A673 (cell line): ENCODE data around the gene DNAJB12. TPM values are rescaled to one million over a fixed set of nuclear protein-coding genes. Genes with fewer than 3 reads are reported as not detected.

ENCODE experiments used
- BruUV-seq: library from RNA; stranded (reverse); fragments of 400-500 nt; replicated peaks from 2 replicates; lab custom pipeline; 2021; lab: Mats Ljungman, UMichigan
- CTCF ChIA-PET: fragments of 300-600 bp; sonication (Branson Sonifier 250); formaldehyde crosslinking; loops from one replicate; lab custom pipeline; 2022; ENCODE audit warnings: antibody characterized with exemption; lab: Charles Lee
- POLR2A ChIA-PET: fragments of 300-600 bp; sonication (Branson Sonifier 250); formaldehyde crosslinking; loops from one replicate; lab custom pipeline; 2022; ENCODE audit warnings: antibody characterized with exemption; ENCODE audit not compliant: low non-redundant PET; lab: Charles Lee
- DNase-seq: peaks from one replicate; pipeline ENCODE4 v3.0.0-alpha.2; 2015; ENCODE audit warnings: low spot score
- H3K27ac ChIP-seq: fragments of 200-600 bp; sonication (generic); 2 replicates; pipeline ENCODE4 v1.5.1; 2016; ENCODE audit warnings: mixed run types, low read depth, mild to moderate bottlenecking, mixed read lengths, antibody characterized with exemption, low read length; ENCODE audit not compliant: poor library complexity, severe bottlenecking
- H3K27me3 ChIP-seq: fragments of 200-600 bp; sonication (generic); replicated peaks from 2 replicates; pipeline ENCODE4 v1.6.1; 2017; ENCODE audit warnings: mixed run types, low read depth, mild to moderate bottlenecking, mixed read lengths, antibody characterized with exemption, low read length; ENCODE audit not compliant: insufficient read depth, poor library complexity
- H3K36me3 ChIP-seq: fragments of 200-600 bp; sonication (generic); 2 replicates; pipeline ENCODE4 v1.6.1; 2016; ENCODE audit warnings: mixed run types, mild to moderate bottlenecking, mixed read lengths, antibody characterized with exemption, low read length; ENCODE audit not compliant: insufficient read depth, poor library complexity, severe bottlenecking
- H3K4me1 ChIP-seq: fragments of 200-600 bp; sonication (generic); 2 replicates; pipeline ENCODE4 v1.6.1; 2017; ENCODE audit warnings: mixed run types, mild to moderate bottlenecking, mixed read lengths, antibody characterized with exemption, low read length; ENCODE audit not compliant: insufficient read depth, poor library complexity, severe bottlenecking
- H3K4me3 ChIP-seq: fragments of 200-600 bp; sonication (generic); 2 replicates; pipeline ENCODE4 v1.5.1; 2016; ENCODE audit warnings: low read depth, mixed run types, mild to moderate bottlenecking, mixed read lengths, low read length; ENCODE audit not compliant: poor library complexity, severe bottlenecking
- H3K9me3 ChIP-seq: fragments of 200-600 bp; sonication (generic); 2 replicates; pipeline ENCODE4 v1.6.1; 2016; ENCODE audit warnings: mixed run types, low read depth, mild to moderate bottlenecking, mixed read lengths, antibody characterized with exemption, low read length; ENCODE audit not compliant: poor library complexity, severe bottlenecking
- CTCF ChIP-seq: fragments of 300-800, 200-600 bp; sonication (generic); conservative IDR thresholded peaks from 2 replicates; pipeline ENCODE4 v1.5.1; 2017; ENCODE audit warnings: low read depth, mild to moderate bottlenecking, antibody characterized with exemption, low read length, moderate library complexity, mixed read lengths
- EZH2 ChIP-seq: fragments of 200-600 bp; sonication (generic); IDR thresholded peaks from 2 replicates; pipeline ENCODE4 v1.6.1; 2017; ENCODE audit warnings: borderline replicate concordance, low read depth, mild to moderate bottlenecking, mixed read lengths, antibody characterized with exemption, low read length; ENCODE audit not compliant: poor library complexity, severe bottlenecking
- intact Hi-C: fragments of 100-400 bp; cut with micrococcal nuclease; formaldehyde crosslinking; loops from one replicate; pipeline ENCODE4 v1.10.0; 2022; ENCODE audit not compliant: unreplicated experiment
- total RNA-seq: library from RNA; stranded (reverse); gene quantifications from 2 replicates; pipeline ENCODE4 v1.2.3, GENCODE V29; 2021

Gene DNAJB12
- total RNA-seq, 1 experiment from 2014 or later: 29.5 TPM

GRCh38 chr10:72356115-72356514 lies 1.4 kb upstream of the DNAJB12 start:
- no peak for TF ChIP-seq CTCF
- DNase-seq: no peak
- intact Hi-C loops: no loop called here
- no peaks in the 10 kb centered on the region for H3K36me3 ChIP-seq
- no peaks in the 10 kb centered on the region for H3K27me3 ChIP-seq
- POLR2A ChIA-PET: no interaction called here
- peaks cover 8% of the 10 kb centered on the region for H3K4me1 ChIP-seq
- H3K9me3 ChIP-seq: no peaks in the 10 kb centered on the region
- CTCF ChIA-PET: no interaction called here
- BruUV-seq: no TSS peak
- no peak overlapping the region for H3K4me3 ChIP-seq
- no peak overlapping the region for H3K27ac ChIP-seq

- TSS peak; percentile 82 for BruUV-seq
- no peaks in the 10 kb centered on the region for H3K36me3 ChIP-seq
- H3K27ac ChIP-seq: peak overlapping the region; percentile 97
- ChIA-PET CTCF (interaction anchor here (0.6 kb wide), 1 partner anchor 515 kb away, joined by 3 read pairs; no protein-coding TSS in a partner anchor), POLR2A (interaction anchor here (0.5 kb wide), 1 partner anchor 213 kb away, joined by 3 read pairs; no protein-coding TSS in a partner anchor)
- no peak for DNase-seq
- intact Hi-C loops: no loop called here
- no peak for TF ChIP-seq CTCF
- TF ChIP-seq EZH2: no peak
- H3K27me3 ChIP-seq: no peaks in the 10 kb centered on the region
- peaks cover 8% of the 10 kb centered on the region for H3K4me1 ChIP-seq
- no peaks in the 10 kb centered on the region for H3K9me3 ChIP-seq
- H3K4me3 ChIP-seq: peak overlapping the region; percentile 72
Observed at GRCh38 chr10:72355214-72355555, 466 bp upstream of the DNAJB12 start.

GRCh38 chr10:72353965-72354355 lies 759 bp downstream of the DNAJB12 start:
- ChIA-PET CTCF (no interaction called here), POLR2A (interaction anchor here (0.6 kb wide), 1 partner anchor 1094 kb away, joined by 4 read pairs; no protein-coding TSS in a partner anchor)
- TSS peak; percentile 54 for BruUV-seq
- no peak for TF ChIP-seq CTCF
- no peak for TF ChIP-seq EZH2
- DNase-seq: no peak
- Histone ChIP-seq H3K9me3 (no peaks in the 10 kb centered on the region), H3K4me1 (peaks cover 8% of the 10 kb centered on the region), H3K27me3 (no peaks in the 10 kb centered on the region), H3K4me3 (peak overlapping the region; percentile 72), H3K36me3 (no peaks in the 10 kb centered on the region), H3K27ac (peak overlapping the region; percentile 97)
- intact Hi-C loops: no loop called here
